HG03469 (cell line): ENCODE results near the gene PCDH12.

ENCODE experiments used
- ATAC-seq: cut with Tn5 transposase; IDR thresholded peaks from one replicate; pipeline ENCODE4 v1.9.1; 2021; ENCODE audit warnings: mild to moderate bottlenecking, moderate library complexity, moderate number of reproducible peaks; ENCODE audit not compliant: unreplicated experiment

PCDH12 gene

DNA sequence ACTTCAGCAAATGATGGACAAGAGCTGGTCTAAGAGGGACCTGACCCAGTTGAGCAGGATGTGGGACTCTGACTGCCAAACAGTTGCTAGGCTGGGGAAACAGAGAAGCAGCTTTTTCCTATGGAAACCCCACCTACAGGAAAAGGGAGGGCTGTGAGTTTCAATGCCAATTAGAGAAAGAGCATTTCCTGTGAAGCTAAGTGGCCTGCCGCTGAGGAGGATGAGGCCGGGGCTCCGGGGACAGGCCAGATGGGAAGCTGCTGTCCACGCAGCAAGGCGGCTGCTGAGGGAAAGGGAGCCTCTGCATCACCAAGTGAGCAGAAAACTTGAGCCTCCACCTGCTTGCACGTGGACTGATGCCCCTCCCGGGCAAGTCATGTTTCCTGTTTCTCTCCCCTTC is at the start of gene PCDH12:
TSS of gene PCDH12 (minus strand) at position 90 of the 400 bp plus-strand sequence. CDS start 351 bp downstream, outside the sequence.
- ATAC-seq: no peak

GRCh38 chr5:142007237-142007544 is 49.2 kb upstream of the PCDH12 start:
- no peak for ATAC-seq

GRCh38 chr5:142006363-142007236 is 48.6 kb upstream of the PCDH12 start:
- no peak for ATAC-seq

DNA sequence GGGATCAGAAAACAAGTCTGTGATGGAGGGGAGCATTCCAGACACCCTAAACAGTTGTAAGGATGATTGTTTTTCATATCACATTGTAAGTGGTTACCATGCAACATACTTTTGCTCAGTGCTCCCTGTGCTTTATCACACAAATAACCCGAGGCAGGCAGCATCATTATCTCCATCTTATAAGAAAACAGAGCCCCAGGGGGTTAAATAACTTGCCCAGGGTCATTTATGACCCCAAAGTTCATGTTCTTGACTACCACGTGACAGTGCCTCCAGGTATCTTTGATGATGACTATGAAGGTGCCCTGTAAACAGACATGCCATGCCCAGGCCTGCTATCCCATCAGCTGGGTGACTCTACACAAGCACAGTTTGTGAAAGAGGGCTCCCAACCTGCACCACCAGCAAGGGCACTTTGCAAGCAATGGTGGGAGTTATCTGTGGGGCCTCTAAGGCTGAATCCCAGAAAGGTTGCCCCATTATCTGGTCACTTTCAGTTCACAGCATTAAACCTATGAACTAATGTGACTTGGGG is 45.3 kb upstream of the PCDH12 start:
- no peak for ATAC-seq

GRCh38 chr5:142000704-142001484 is 42.9 kb upstream of the PCDH12 start:
- ATAC-seq: no peak

DNA sequence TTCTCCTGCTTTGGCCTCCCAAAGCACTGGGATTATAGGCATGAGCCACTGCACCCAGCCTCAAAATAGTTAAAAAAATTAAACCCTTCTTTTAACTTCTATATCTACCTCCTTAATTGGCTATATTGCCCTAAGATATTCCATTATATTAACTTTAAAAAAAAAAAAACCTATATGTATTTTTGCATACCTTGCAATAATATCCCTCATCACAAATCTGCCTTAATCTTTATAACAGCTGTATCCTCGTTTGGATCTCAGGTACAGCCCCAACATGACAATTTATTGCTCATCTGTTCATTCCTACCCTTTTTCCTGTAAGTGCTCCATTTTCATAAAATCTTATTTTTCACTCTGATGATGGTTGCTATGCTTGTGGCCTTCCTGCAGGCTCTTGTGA is 42.2 kb upstream of the PCDH12 start:
- ATAC-seq: no peak

GRCh38 chr5:141997358-141997960 is 39.5 kb upstream of the PCDH12 start:
- ATAC-seq: no peak

- no peak for ATAC-seq
Observed at GRCh38 chr5:141995656-141996055, 37.7 kb upstream of the PCDH12 start.

GRCh38 chr5:141994511-141995136 is 36.6 kb upstream of the PCDH12 start:
- ATAC-seq: no peak

DNA sequence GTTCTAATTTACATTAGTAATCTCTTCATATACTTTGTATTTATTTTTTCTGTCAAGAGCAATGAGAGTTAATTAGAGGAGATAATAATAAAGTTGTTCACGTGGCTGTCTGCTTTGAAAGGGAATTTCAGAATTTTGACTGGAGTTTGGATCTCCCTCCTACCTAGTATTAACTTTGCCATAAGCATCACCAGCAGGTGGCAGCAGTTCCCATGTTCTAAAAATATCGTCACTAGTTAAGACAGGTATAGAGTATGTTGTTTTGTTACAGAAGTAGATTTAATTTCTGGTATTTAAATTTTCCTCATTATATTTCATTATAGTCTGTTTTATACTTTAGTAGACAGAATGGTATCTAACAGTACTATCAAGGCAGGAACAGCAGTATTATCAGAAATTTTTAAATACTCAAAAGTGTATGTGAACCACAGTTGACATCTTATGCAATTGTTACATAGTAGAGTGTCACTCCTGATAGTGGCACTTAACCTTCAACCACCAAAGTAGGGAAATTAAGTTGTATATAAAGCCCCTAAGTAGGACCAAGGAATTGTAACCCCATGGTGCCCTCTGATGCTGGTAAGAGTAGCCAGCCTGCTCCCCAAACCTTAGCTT is 34.5 kb upstream of the PCDH12 start:
- no peak for ATAC-seq

- no peak for ATAC-seq
Observed at GRCh38 chr5:141989720-141990119, 31.7 kb upstream of the PCDH12 start.

GRCh38 chr5:141986072-141986471 is 28.1 kb upstream of the PCDH12 start:
- no peak for ATAC-seq

DNA sequence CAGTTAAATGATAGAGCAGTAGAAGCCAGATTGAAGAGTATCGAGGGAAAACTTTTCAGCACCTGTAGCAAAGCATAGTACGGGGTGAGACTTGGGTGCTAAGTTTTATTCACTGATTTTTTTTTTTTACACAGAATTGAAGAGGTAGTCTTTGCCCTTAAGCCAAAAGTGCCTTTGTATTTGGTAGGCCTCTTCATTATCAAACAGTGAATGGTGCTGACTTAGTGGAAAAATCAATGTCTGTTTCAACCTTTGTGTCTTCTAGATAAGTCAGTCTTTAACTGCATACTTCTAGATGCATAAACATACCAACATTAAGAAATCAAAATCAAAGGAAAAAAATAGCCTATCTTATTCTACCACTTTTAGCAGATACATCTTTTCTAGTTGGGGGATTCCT is 24.6 kb upstream of the PCDH12 start:
- ATAC-seq: no peak

DNA sequence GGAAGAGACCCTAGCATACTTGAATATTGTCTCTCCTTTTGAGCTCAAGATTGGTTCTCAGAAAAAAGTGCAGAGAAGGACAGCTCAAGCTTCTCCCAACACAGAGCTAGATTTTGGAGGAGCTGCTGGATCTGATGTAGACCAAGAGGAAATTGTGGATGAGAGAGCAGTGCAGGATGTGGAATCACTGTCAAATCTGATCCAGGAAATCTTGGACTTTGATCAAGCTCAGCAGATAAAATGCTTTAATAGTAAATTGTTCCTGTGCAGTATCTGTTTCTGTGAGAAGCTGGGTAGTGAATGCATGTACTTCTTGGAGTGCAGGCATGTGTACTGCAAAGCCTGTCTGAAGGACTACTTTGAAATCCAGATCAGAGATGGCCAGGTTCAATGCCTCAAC is 20.4 kb upstream of the PCDH12 start:
- ATAC-seq: no peak

- ATAC-seq: no peak
Observed at GRCh38 chr5:141976176-141976575, 18.2 kb upstream of the PCDH12 start.

DNA sequence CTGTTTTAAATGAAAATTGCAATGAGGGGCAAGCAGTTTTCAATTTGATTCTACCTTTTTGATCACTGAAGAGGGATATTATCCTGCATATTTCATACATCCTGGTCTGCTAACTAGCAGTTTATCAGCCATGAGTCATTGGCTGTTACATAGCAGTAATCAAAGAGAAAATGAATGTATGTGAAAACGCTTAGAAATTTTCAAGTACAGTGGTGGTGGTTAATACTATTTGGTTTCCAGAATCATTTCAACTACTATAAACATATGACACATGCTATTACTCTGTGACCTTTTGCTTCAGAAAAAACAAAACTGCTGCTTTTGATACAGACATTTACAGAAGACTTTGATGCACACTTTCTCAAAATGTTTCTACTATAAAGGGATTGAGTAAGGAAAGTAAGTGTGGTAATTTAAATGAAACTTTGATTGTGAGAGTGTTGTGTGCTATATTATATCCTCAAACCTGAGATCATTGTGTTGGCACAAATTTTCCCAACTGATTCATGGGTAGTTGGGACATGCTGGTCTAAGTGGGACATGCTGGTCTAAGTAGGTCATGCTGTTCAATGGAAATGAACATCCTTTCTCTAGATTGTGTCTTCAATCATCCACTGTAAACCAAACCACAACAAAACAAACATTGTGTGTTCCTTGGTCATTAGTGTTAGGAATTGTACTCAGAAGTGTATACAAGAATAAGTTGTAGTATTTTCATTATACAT is 16.0 kb upstream of the PCDH12 start:
- ATAC-seq: no peak

DNA sequence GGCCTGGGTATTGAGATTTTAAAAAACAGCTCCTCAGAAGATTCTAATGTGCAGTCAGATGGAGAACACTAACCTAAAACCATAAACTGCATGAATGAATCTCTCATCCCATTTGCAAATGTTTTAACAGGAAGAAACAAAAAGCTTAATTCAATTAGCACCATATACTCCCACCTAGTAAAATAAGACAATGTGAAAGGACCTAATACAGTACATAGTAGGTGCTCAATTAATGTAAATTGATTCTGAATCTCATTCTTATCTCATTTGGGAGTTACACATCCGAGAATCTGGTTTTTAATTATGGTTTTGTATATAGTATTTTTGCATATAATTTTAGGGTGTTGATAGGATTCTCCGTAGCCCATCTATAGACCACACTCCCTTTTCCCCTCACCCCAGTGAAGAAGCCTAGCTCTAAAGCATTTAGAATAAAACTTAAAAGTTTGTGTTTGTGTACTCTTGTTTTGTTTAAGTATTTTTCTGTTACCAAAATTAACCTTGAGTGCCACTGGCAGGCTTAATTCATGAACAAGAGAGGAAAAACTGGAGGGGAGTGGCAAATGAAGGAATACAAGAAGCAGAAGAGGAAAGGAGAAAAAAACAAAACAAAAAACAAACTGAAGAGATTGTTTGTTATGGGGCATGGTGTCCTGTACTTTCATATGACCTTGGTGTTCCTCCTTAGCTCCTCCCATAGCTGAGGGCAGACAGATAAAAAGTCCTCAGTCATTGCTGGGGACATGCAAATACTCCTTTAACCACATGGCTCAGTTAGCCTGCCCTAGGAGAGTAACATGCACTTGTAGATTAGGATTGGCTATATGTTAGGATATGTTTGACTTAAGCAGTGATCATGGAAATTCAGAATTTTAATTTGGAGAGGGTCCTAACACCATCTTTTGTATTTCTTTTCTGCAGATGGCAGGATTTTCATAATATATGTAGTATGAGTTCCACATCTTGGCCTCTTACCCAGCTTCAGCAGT is 12.1 kb upstream of the PCDH12 start:
- peak; percentile 56 for ATAC-seq

DNA sequence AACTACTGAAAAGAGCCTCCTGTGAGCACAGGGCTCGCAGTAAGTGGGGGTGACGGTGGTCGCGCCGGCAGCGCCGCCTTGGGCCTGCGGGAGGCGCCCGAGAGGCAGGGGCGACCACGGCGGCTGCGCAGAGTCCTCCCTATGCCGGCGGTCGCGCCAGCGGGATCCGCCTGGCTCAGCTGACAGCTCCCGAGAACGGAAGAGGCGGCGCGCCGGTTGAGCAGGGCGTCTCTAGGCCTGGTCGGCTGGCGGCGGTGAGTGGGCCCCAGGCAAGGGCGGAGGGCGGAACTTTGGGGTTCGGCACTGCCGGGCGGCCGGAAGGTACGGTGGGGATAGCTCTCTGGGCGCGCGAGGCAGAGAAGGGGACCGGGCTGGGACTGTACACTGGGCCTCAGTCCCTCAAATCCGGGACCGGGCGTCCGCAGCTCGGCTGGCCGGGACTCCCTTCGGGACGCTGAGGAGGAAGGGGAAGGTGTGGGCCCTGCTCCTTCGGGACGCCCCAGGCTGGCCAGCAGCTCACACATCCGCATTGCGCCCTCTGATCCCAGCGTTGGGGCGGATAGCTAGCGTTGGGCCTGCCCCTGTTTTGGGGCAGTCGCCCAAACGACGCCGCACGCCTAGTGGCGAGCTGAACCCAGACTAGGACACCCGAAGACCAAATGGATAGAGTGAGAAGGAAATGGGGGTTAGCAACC is 11.1 kb upstream of the PCDH12 start, which contains the start of gene RNF14:
TSS of gene RNF14 (plus strand) at position 192 of the 695 bp plus-strand sequence. CDS start 4,484 bp downstream, outside the sequence.
- peak; percentile 85 for ATAC-seq
